Lower leg skin (tissue), 4 donors: Measurements from ENCODE around the gene RIC8A. TPM values are rescaled to one million over a fixed set of nuclear protein-coding genes. Genes with fewer than 3 reads are reported as not detected.
"Not testable (repeated sequence)": the region's sequence is repeated elsewhere in the genome, so short reads cannot be mapped to it uniquely, and the experiment has no call there.

Experiments used
- DNase-seq, 2 donors: peaks; one replicate each; pipeline ENCODE4 v3.0.0-alpha.2; 2019; ENCODE audit warnings: low spot score in 2 of 2
- H3K4me3 ChIP-seq: fragments of 200-600 bp; sonication (generic); 2 replicates; pipeline ENCODE4 v1.5.1; 2017; ENCODE audit warnings: mild to moderate bottlenecking, low read depth; ENCODE audit not compliant: poor library complexity, severe bottlenecking
- CTCF ChIP-seq, 3 donors: fragments of 450-650 bp; IDR thresholded peaks; one replicate each; pipeline ENCODE4 v1.5.1; 2016; ENCODE audit warnings: antibody characterized with exemption in 3 of 3, mild to moderate bottlenecking in 3 of 3, moderate library complexity in 2 of 3
- POLR2A ChIP-seq, 2 donors: fragments of 450-650 bp; IDR thresholded peaks; one replicate each; pipeline ENCODE4 v1.6.1; 2016 to 2017; ENCODE audit warnings: antibody characterized with exemption in 2 of 2, mild to moderate bottlenecking in 1 of 2, moderate library complexity in 1 of 2
- WGBS, 2 donors: methylation state at CpG; one replicate each; pipeline ENCODE4 v1.1.5; 2018; 5-methylcytosine and 5-hydroxymethylcytosine counted together
- intact Hi-C: fragments of 100-400 bp; cut with DNase I; formaldehyde crosslinking; loops from one replicate; pipeline ENCODE4 v1.15.0; 2023; ENCODE audit warnings: low total_unique reads
- total RNA-seq, 4 donors: library from RNA; depleted of rRNA; stranded (reverse); fragments of >200 nt; gene quantifications; one replicate each; pipeline ENCODE4 v1.1.0, GENCODE V29; 2016

The RIC8A gene
- total RNA-seq, 4 donors from 2014 or later = 58.0 to 91.2 (median 66.9) TPM

- no peak for TF ChIP-seq POLR2A (IDR thresholded peaks at IDR 0.05)
- TF ChIP-seq CTCF (IDR thresholded peaks at IDR 0.05) = no peak
- 0 to 2% methylated on average over 20 to 32 of the region's 70 CpGs for WGBS, 2 donors
- DNase-seq = peak; percentile 69 to 94
- intact Hi-C loops = no loop called here
- H3K4me3 ChIP-seq = peak within 1 kb of the TSS; percentile 92
Observed at GRCh38 chr11:235997-236773, 28.7 kb downstream of the RIC8A start, which contains the start of gene SIRT3. TSS of gene SIRT3 (minus strand) at chr11:236342. CDS start at chr11:236328, 14 bp downstream.

- H3K4me3 ChIP-seq = peak within 1 kb of the TSS; percentile 92
- WGBS, 2 donors = 2% methylated on average over 52 to 62 of the region's 62 CpGs
- DNase-seq = peak; percentile 75 to 96
- TF ChIP-seq POLR2A (IDR thresholded peaks at IDR 0.05) = no peak
- no peak for TF ChIP-seq CTCF (IDR thresholded peaks at IDR 0.05)
- intact Hi-C loops = no loop called here
Observed at GRCh38 chr11:236774-237767, 29.6 kb downstream of the RIC8A start, which contains the start of gene PSMD13. TSS of gene PSMD13 (plus strand) at chr11:236976. CDS start at chr11:237050, 74 bp downstream.

- DNase-seq = peak in 1 of 2 donors; percentile 60
- intact Hi-C loops, H3K4me3 ChIP-seq: not testable (repeated sequence)
- WGBS, 2 donors = 86 to 87% methylated on average over 7 of the region's 7 CpGs
Observed at GRCh38 chr11:238346-238745, 30.8 kb downstream of the RIC8A start.

GRCh38 chr11:240315-240714 is 32.8 kb downstream of the RIC8A start:
- DNase-seq = no peak
- intact Hi-C loops = no loop called here
- TF ChIP-seq POLR2A (IDR thresholded peaks at IDR 0.05) (no peak), CTCF (IDR thresholded peaks at IDR 0.05) (no peak)
- WGBS, 2 donors = 54 to 55% methylated on average over 1 of the region's 1 CpG
- no peak overlapping the region for H3K4me3 ChIP-seq

- H3K4me3 ChIP-seq = no peak overlapping the region
- WGBS, 2 donors = 89 to 91% methylated on average over 5 of the region's 5 CpGs
- peak in 1 of 2 donors; percentile 17 for DNase-seq
- TF ChIP-seq CTCF (IDR thresholded peaks at IDR 0.05) (no peak), POLR2A (IDR thresholded peaks at IDR 0.05) (no peak)
- intact Hi-C loops = loop anchor here (1.0 kb wide), 1 partner anchor 32 kb away; no protein-coding TSS in a partner anchor
Observed at GRCh38 chr11:241634-242033, 34.1 kb downstream of the RIC8A start.

GRCh38 chr11:244376-244775 is 36.9 kb downstream of the RIC8A start:
- intact Hi-C loops = no loop called here
- 93 to 94% methylated on average over 2 of the region's 2 CpGs for WGBS, 2 donors
- TF ChIP-seq POLR2A (IDR thresholded peaks at IDR 0.05) (no peak), CTCF (IDR thresholded peaks at IDR 0.05) (no peak)
- no peak overlapping the region for H3K4me3 ChIP-seq
- DNase-seq = no peak
